Measurements from ENCODE around the gene OGFOD1. TPM values are rescaled to one million over a fixed set of nuclear protein-coding genes. Genes with fewer than 3 reads are reported as not detected.

The OGFOD1 gene
- total RNA-seq, 4 donors from 2014 or later, result 40.6 to 55.1 (median 50.4) TPM

GRCh38 chr16:56460101-56460500 is 8.7 kb downstream of the OGFOD1 start:
- 75 to 92% methylated on average over 2 of the region's 2 CpGs for WGBS, 2 donors (ENCODE audit: low coverage in 1 of 2)
- no peak for ATAC-seq
- H3K27me3 ChIP-seq, result no peaks in the 10 kb centered on the region
- TF ChIP-seq CTCF (IDR thresholded peaks at IDR 0.05) (no peak), EP300 (IDR thresholded peaks at IDR 0.05) (no peak), POLR2AphosphoS5 (IDR thresholded peaks at IDR 0.05) (no peak), POLR2A (IDR thresholded peaks at IDR 0.05) (no peak)
- no peak overlapping the region for H3K27ac ChIP-seq
- no peaks in the 10 kb centered on the region for H3K4me1 ChIP-seq
- no peak overlapping the region for H3K4me3 ChIP-seq
- peaks cover 0 to 96% of the 10 kb centered on the region in 2 donors for H3K36me3 ChIP-seq
- no peaks in the 10 kb centered on the region for H3K9me3 ChIP-seq

GRCh38 chr16:56462064-56462796 is 10.9 kb downstream of the OGFOD1 start:
- TF ChIP-seq POLR2AphosphoS5 (IDR thresholded peaks at IDR 0.05) (no peak), EP300 (IDR thresholded peaks at IDR 0.05) (no peak), POLR2A (IDR thresholded peaks at IDR 0.05) (no peak), CTCF (IDR thresholded peaks at IDR 0.05) (no peak)

DNA sequence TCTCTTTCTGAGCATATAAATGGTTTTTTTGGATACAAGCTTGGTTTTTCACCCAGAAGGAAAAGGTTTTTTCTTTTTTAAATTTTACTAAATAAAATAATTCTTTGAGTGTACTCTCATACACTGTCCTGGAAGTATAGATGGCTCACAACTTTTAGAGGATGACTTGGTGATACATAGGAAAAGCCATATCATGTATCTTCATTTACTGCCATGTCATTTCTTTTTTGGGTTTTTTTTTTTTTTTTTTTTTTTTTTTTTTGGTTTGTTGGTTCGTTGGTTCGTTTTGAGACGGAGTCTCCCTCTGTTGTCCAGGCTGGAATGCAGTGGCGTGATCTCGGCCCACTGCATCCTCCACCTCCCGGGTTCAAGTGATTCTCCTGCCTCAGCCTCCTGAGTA is 11.8 kb downstream of the OGFOD1 start:
- H3K36me3 ChIP-seq, result peaks cover 0 to 96% of the 10 kb centered on the region in 2 donors
- no peaks in the 10 kb centered on the region for H3K4me1 ChIP-seq

More at GRCh38 chr16:56462064-56462796, 10.9 kb downstream of the OGFOD1 start:
- Histone ChIP-seq H3K9me3 (no peaks in the 10 kb centered on the region), H3K36me3 (peaks cover 0 to 96% of the 10 kb centered on the region in 2 donors), H3K27ac (no peak overlapping the region), H3K27me3 (no peaks in the 10 kb centered on the region), H3K4me1 (no peaks in the 10 kb centered on the region), H3K4me3 (no peak overlapping the region)
- WGBS, 2 donors (ENCODE audit: low coverage in 1 of 2), result 73 to 74% methylated on average over 3 of the region's 3 CpGs
- no peak for ATAC-seq

GRCh38 chr16:56466344-56466743 is 15.0 kb downstream of the OGFOD1 start:
- H3K4me3 ChIP-seq, result no peak overlapping the region
- TF ChIP-seq CTCF (IDR thresholded peaks at IDR 0.05) (no peak), POLR2A (IDR thresholded peaks at IDR 0.05) (no peak), EP300 (IDR thresholded peaks at IDR 0.05) (no peak), POLR2AphosphoS5 (IDR thresholded peaks at IDR 0.05) (no peak)
- H3K9me3 ChIP-seq, result no peaks in the 10 kb centered on the region
- H3K36me3 ChIP-seq, result peaks cover 2 to 96% of the 10 kb centered on the region in 2 donors
- no peaks in the 10 kb centered on the region for H3K27me3 ChIP-seq
- H3K27ac ChIP-seq, result no peak overlapping the region
- 90 to 100% methylated on average over 2 of the region's 2 CpGs for WGBS, 2 donors (ENCODE audit: low coverage in 1 of 2)
- ATAC-seq, result no peak
- H3K4me1 ChIP-seq, result no peaks in the 10 kb centered on the region

More for the DNA sequence above, 11.8 kb downstream of the OGFOD1 start:
- H3K27me3 ChIP-seq, result no peaks in the 10 kb centered on the region
- no peak overlapping the region for H3K27ac ChIP-seq
- no peaks in the 10 kb centered on the region for H3K9me3 ChIP-seq
- no peak overlapping the region for H3K4me3 ChIP-seq
- WGBS, 2 donors (ENCODE audit: low coverage in 1 of 2), result 94 to 100% methylated on average over 1 to 6 of the region's 6 CpGs
- TF ChIP-seq CTCF (IDR thresholded peaks at IDR 0.05) (no peak), EP300 (IDR thresholded peaks at IDR 0.05) (no peak), POLR2AphosphoS5 (IDR thresholded peaks at IDR 0.05) (no peak), POLR2A (IDR thresholded peaks at IDR 0.05) (no peak)
- no peak for ATAC-seq

- Histone ChIP-seq H3K27me3 (no peaks in the 10 kb centered on the region), H3K4me1 (no peaks in the 10 kb centered on the region), H3K9me3 (no peaks in the 10 kb centered on the region), H3K27ac (no peak overlapping the region), H3K36me3 (peaks cover 2 to 100% of the 10 kb centered on the region in 2 donors), H3K4me3 (no peak overlapping the region)
- no peak for TF ChIP-seq POLR2A (IDR thresholded peaks at IDR 0.05)
- TF ChIP-seq CTCF (IDR thresholded peaks at IDR 0.05), result no peak
- no peak for TF ChIP-seq EP300 (IDR thresholded peaks at IDR 0.05)
- TF ChIP-seq POLR2AphosphoS5 (IDR thresholded peaks at IDR 0.05), result no peak
- no peak for ATAC-seq
Measured at GRCh38 chr16:56468800-56469199, 17.4 kb downstream of the OGFOD1 start.
